Measurements from ENCODE around the gene TSPAN10. TPM values are rescaled to one million over a fixed set of nuclear protein-coding genes. Genes with fewer than 3 reads are reported as not detected.

TSPAN10 gene
- total and polyA plus RNA-seq, 2 of the 13 experiments (the other 11 are each of a cell fraction or from before 2014, with no cell fraction given), result 0.54 to 0.75 TPM

- TF ChIP-seq PHF8 (CRISPR knock-in tag; IDR thresholded peaks at IDR 0.05) (peak; percentile 92), RBM22 (optimal IDR thresholded peaks at IDR 0.05; ENCODE audit: low read length) (no peak), SNAPC2 (CRISPR knock-in tag; IDR thresholded peaks at IDR 0.05) (peak; percentile 83), KDM4B (CRISPR knock-in tag; IDR thresholded peaks at IDR 0.05) (peak; percentile 77; the same call in 1 of the 2 replicates), SMC3 (IDR thresholded peaks at IDR 0.05; ENCODE audit: low read length) (no peak), TAF1 (CRISPR knock-in tag; IDR thresholded peaks at IDR 0.05) (peak; percentile 99), ZC3H4 (CRISPR knock-in tag; IDR thresholded peaks at IDR 0.05; ENCODE audit: borderline replicate concordance) (no peak), RNF219 (CRISPR knock-in tag; IDR thresholded peaks at IDR 0.05) (no peak; the same call in 1 of the 2 replicates), CBX5 (CRISPR knock-in tag; IDR thresholded peaks at IDR 0.05; ENCODE audit: borderline replicate concordance) (no peak; the same call in 1 of the 2 replicates), EP300 (IDR thresholded peaks at IDR 0.05; ENCODE audit: low read depth in 2 of 2, low read length in 2 of 2) (no peak; a peak in 1 of 4 replicates), EP300 (CRISPR knock-in tag; IDR thresholded peaks at IDR 0.05; ENCODE audit: borderline replicate concordance) (peak; percentile 6; the same call in 1 of the 2 replicates), THYN1 (CRISPR knock-in tag; IDR thresholded peaks at IDR 0.05; ENCODE audit: borderline replicate concordance, low read depth) (0 out of 2 replicates have a peak, but pooled peaks have one; percentile 35), ZNF776 (CRISPR knock-in tag; IDR thresholded peaks at IDR 0.05) (peak; percentile 38; the same call in 1 of the 2 replicates), ZNF747 (CRISPR knock-in tag; IDR thresholded peaks at IDR 0.05; ENCODE audit: borderline replicate concordance) (peak; percentile 88; the same call in 1 of the 2 replicates), JUN (CRISPR knock-in tag; IDR thresholded peaks at IDR 0.05) (no peak; the same call in 1 of the 2 replicates)
- TF ChIP-seq, protein P1, sequence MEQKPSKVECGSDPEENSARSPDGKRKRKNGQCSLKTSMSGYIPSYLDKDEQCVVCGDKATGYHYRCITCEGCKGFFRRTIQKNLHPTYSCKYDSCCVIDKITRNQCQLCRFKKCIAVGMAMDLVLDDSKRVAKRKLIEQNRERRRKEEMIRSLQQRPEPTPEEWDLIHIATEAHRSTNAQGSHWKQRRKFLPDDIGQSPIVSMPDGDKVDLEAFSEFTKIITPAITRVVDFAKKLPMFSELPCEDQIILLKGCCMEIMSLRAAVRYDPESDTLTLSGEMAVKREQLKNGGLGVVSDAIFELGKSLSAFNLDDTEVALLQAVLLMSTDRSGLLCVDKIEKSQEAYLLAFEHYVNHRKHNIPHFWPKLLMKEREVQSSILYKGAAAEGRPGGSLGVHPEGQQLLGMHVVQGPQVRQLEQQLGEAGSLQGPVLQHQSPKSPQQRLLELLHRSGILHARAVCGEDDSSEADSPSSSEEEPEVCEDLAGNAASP (CRISPR knock-in tag; IDR thresholded peaks at IDR 0.05; ENCODE audit: borderline replicate concordance), result 0 out of 2 replicates have a peak, but pooled peaks have one; percentile 30
- TF ChIP-seq, protein P2, sequence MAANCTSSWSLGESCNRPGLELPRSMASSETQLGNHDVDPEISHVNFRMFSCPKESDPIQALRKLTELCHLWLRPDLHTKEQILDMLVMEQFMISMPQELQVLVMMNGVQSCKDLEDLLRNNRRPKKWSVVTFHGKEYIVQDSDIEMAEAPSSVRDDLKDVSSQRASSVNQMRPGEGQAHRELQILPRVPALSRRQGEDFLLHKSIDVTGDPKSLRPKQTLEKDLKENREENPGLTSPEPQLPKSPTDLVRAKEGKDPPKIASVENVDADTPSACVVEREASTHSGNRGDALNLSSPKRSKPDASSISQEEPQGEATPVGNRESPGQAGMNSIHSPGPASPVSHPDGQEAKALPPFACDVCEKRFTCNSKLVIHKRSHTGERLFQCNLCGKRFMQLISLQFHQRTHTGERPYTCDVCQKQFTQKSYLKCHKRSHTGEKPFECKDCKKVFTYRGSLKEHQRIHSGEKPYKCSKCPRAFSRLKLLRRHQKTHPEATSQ (CRISPR knock-in tag; IDR thresholded peaks at IDR 0.05; ENCODE audit: borderline replicate concordance), result peak; percentile 93
- TF ChIP-seq, protein P3, sequence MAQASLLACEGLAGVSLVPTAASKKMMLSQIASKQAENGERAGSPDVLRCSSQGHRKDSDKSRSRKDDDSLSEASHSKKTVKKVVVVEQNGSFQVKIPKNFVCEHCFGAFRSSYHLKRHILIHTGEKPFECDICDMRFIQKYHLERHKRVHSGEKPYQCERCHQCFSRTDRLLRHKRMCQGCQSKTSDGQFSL (CRISPR knock-in tag; IDR thresholded peaks at IDR 0.05), result no peak
- TF ChIP-seq, protein P4, sequence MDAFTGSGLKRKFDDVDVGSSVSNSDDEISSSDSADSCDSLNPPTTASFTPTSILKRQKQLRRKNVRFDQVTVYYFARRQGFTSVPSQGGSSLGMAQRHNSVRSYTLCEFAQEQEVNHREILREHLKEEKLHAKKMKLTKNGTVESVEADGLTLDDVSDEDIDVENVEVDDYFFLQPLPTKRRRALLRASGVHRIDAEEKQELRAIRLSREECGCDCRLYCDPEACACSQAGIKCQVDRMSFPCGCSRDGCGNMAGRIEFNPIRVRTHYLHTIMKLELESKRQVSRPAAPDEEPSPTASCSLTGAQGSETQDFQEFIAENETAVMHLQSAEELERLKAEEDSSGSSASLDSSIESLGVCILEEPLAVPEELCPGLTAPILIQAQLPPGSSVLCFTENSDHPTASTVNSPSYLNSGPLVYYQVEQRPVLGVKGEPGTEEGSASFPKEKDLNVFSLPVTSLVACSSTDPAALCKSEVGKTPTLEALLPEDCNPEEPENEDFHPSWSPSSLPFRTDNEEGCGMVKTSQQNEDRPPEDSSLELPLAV (CRISPR knock-in tag; conservative IDR thresholded peaks at IDR 0.05; ENCODE audit: low read depth), result no peak
- TF ChIP-seq, protein P5, sequence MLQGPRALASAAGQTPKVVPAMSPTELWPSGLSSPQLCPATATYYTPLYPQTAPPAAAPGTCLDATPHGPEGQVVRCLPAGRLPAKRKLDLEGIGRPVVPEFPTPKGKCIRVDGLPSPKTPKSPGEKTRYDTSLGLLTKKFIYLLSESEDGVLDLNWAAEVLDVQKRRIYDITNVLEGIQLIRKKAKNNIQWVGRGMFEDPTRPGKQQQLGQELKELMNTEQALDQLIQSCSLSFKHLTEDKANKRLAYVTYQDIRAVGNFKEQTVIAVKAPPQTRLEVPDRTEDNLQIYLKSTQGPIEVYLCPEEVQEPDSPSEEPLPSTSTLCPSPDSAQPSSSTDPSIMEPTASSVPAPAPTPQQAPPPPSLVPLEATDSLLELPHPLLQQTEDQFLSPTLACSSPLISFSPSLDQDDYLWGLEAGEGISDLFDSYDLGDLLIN (CRISPR knock-in tag; IDR thresholded peaks at IDR 0.05; ENCODE audit: borderline replicate concordance), result peak; percentile 77; the same call in 1 of the 2 replicates
Observed at GRCh38 chr17:81666342-81667191, 29.6 kb downstream of the TSPAN10 start, which contains the start of the genes CCDC137 and OXLD1 (continued).

All from HepG2 (cell line).